K562 (cell line): ENCODE measurements around the gene CRYBG3. TPM values are rescaled to one million over a fixed set of nuclear protein-coding genes. Genes with fewer than 3 reads are reported as not detected.

ENCODE experiments used
- CTBP1 ChIP-seq: fragments of 450-650 bp; IDR thresholded peaks from 2 replicates; pipeline ENCODE4 v1.6.1; 2016; ENCODE audit warnings: borderline replicate concordance
- MGA ChIP-seq: fragments of 450-650 bp; IDR thresholded peaks from 2 replicates; pipeline ENCODE4 v1.6.1; 2016; ENCODE audit warnings: mild to moderate bottlenecking, moderate library complexity
- polyA plus RNA-seq, 8 experiments: library from polyadenylated mRNA; depleted of rRNA in 4 of 8; stranded (reverse) in 5 of 8; unstranded in 3 of 8; fragments of >200 nt; fragmentation: Nextera tagmentation in 2 of 8; fragmentation: Illumina TruSeq in 1 of 8; extraction: Ambion mirVana in 2 of 8; extraction: Trizol in 1 of 8; gene quantifications; 2 replicates each; pipeline versions ENCODE4 v1.2.1 to v1.2.3, GENCODE V29; 2011 to 2014; ENCODE audit warnings: inconsistent platforms in 1 of 8, missing spikeins in 1 of 8
- total RNA-seq, 7 experiments: library from RNA; depleted of rRNA in 6 of 7; stranded (reverse); fragments of >200 nt in 6 of 7; fragmentation: Illumina TruSeq in 2 of 7; extraction: Trizol in 2 of 7; gene quantifications; 2 replicates each; pipeline versions ENCODE4 v1.2.1 to v1.2.3, GENCODE V29; 2011 to 2021; ENCODE audit warnings: low replicate concordance in 1 of 7

The CRYBG3 gene
- total and polyA plus RNA-seq, 9 of the 15 experiments (the other 6 are each of a cell fraction or from before 2014, with no cell fraction given), result 0.08 to 0.72 (median 0.18) TPM

GRCh38 chr3:97815149-97815917 lies 6.5 kb upstream of the CRYBG3 start (continued):
- no peak for TF ChIP-seq MGA
- no peak for TF ChIP-seq CTBP1
- TF ChIP-seq, all 486 proteins: peak for 0
